HG03095 (cell line): Measurements from ENCODE around the gene PHACTR3.
A peak's percentile ranks its signal among the peaks of the same experiment; 100 is the strongest.

Experiments used
- ATAC-seq: cut with Tn5 transposase; IDR thresholded peaks from one replicate; pipeline ENCODE4 v1.9.1; 2021; ENCODE audit warnings: moderate library complexity; ENCODE audit not compliant: unreplicated experiment

Gene PHACTR3

DNA sequence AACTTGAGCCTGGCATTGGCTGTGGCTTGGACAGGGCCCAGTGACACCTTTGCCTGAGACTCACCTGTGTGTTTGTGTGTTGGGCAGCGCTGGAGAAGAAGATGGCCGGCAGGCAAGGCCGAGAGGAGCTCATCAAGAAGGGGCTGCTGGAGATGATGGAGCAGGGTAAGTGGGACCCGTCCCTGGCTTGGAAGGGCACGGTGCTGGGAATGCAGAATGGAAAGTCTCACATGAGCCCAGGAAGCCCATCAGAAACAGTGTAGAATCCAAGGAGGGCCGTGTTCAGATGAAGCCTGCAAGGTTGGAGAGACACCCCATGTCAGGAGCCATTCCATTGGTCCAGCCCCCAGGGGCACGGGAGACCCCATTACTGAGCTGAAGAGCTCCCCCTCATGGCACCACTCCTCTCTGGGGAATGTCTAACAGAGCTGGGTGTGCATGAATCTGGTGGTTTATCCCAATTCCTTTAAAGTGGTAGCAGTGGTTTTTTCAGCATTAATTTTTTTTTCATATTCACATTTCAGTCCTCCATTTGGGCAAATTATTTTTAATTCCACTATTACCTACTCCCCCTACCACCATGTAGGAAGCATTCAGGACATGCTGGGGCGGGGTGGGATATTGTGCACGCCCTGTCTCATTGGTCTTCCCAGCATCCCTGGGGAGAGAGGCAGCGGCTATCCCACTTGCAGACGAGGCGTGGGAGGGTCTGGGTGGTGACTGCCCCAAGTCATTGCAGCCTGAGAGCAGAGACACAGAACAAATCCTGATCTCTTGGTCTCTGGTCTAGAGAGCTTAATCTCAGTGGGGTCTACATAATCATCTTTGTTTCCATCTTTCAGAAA is 143.6 kb downstream of the PHACTR3 start:
- no peak for ATAC-seq

DNA sequence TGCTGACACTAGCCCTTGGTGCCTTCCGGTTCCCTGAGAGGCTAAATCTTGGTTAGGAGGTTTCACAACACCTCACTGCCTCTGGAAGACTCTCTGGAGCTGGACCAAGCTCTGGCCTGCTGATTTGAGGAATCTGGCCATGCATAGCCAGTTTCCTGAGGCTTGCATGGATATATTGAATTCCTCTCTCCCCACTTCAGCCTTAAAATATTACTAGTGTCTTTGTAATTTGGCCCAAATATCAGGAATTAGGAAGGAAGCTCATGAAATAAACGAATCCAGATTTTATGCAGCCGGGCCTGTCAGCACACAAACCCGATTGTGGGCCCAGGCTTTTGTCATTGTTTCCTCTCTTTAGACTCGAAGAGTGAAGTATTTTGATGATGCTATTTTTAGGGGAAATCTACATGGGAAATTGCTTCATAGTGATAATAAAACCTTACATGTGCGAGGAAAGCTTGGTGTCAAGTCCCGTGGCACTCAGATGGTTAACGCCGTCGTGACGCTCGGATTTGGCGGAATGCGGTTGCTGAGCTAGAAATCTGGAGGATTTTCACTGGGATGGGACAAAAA is 144.4 kb downstream of the PHACTR3 start:
- ATAC-seq = no peak

DNA sequence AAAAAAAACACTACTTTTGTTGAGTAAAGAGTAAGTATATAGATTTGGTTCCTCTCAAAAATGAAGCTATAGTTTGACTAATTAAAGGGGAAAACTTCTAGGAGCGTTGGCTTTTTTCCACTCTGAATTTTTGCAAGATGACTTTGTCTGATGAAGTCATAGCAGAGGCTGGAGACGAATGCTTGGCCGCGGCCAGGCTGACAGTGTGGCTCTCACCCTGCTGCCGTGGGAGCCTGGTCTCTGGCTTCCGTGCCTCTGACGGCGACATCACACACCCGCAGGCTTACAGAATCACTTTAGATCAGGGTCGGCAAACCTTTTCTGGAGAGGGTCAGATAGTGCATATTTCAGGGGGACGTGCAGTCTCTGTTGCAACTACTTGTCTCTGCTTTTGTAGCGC is 145.0 kb downstream of the PHACTR3 start:
- ATAC-seq = no peak

DNA sequence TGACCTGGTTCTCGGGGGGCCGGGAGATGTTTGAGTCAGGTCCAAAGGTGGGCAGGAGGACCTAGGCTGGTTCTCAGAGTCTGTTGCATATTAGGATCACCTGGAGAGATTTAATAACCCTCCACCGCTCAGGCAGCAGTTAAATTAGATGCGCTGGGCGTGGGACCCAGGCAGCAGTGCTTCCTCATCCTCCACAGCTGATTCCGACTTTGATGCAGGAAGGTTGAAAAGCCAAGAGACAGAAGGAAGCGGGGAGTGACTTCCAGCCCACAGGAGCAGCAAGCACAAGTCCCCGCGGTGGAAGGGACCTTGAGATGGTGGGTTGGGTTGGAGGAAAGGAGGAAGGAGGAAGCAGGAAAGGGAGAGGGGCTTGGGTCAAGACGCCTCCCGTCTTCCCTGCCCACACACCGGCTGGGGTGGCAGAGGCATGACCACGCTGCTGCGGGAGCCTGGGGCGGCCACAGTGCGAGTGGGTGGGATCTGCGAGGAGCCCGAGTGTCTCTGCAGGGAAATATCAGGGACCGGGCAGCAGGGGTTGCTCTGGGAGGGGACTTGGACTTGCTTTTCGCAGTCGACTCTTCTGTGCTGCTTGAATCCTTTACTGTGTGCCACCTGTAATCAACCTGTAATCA is 146.0 kb downstream of the PHACTR3 start:
- no peak for ATAC-seq

DNA sequence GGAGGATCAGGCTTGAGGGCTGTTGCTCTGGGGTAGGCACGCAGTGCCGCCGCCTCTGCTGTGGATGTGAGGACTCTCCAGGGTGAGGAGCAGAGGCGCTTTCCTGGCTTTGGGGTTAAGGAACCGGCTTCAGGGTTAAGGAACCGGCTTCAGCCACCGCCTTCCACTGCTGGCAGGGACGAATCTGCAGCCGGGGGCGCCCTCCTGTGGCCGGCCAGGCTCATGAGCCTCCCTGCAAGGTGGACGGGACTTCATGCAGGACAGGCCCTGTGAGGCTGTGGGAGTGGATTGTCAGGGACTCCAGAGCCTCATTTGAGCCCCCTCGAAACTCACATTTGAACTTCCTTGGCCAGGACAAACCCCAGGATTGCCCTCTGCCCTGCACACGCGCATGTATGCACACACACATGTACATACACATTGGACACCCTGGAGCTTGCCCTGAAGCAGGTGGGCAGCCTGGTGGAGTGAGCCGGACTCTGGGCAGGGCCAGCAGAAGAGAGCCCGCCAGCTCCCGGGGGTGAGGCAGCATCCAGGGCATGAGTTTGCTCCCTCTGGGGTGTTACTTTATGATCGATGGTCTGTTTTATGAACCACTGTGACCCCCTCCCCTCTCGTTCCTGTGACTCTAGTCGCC is 146.9 kb downstream of the PHACTR3 start:
- ATAC-seq = no peak

DNA sequence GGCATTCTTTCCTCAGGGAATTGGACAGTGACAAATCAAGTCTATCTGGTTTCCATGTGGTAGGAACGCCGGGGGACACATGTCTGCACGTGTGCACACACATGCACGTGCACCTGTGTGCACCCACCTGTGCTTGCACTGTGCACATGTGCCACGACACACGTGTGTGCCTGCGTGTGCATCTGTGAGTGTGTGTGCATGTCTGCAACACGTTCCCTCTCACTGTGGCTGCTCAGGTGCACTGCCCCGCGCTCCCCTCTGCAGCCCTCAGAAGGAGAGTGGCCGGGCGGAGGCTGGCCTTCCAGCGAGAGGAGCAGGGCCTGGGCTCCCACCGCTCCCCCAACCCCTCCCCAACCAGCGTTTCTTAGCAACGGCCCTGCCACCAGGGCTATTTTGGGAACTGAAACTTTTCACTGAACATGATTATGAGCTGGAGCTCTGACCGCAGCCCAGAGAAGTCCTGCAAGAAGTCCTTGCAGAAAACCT is 147.8 kb downstream of the PHACTR3 start:
- ATAC-seq = peak; percentile 77

DNA sequence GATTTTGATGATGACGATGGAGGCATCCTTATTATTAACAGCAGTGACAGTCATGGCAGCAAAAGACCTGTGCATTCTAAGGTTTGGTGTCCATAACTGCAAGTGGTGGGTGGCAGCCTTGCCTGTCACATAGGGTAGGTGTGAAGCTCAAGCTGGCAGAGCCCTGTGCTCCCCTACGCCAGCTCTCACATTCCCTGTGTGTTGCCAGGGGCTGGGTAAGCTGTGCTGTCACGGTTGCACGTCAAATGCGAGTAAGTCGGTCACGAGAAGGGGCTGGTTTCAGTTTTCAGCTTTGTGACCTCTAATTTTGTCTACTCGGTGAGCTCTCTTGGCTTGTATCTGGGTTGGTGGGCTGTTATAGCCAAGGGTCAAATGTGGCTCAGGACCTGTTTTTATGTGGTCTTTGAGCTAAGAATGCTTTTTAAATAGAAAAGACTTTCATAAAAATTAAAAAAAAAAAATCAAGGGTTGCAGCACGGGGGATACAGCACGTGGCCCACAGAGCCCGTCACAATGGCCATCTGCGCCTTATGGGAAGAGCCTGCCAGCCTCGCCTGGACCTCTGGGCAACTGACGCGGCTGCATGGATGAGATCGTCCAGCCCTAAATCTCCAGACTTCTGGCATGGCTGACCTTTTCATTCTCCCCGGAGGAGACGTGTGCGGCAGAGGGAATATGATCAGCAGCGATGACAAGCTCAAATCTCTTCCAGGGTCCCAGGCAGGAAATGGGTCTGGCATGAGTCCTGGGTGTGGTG is 148.5 kb downstream of the PHACTR3 start:
- peak; percentile 42 for ATAC-seq

DNA sequence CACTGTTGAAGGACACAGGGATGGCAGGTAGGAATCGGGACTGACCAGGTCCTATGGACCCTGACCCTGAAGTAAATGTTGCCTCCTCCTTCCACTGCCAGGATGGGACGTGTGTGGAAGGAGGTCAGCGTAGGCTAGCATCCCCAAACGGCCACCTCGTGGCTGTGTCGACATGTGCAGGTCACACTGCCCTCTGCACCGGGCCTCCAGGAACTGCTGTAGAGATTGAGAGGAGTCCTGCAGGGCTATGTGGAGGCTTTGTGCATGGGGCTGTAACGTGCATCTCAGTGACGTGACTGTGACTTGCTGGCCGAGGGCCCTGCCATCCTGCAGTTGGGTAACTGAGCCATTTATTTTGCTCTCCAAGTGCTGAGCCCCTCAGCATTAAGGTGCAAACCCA is 149.5 kb downstream of the PHACTR3 start:
- no peak for ATAC-seq

DNA sequence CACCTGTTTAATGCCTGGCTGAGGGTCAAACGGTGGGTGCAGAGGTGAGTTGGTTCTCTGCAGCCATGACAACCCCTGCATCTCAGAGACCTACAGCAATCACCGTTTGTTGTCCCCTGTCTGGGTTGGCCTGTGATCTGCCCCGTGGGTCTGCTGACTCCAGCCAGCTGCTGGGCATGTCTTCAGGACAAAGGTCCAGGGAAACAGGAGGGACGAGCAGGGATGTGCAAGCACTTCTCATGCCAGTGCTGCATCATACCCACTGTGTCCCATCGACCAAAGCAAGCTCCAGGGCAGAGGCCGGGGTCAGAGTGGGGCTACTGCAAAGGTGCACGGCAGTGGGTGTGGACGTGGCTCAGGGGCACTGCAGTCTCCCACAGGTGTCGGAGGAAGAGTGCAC is 150.2 kb downstream of the PHACTR3 start:
- no peak for ATAC-seq

DNA sequence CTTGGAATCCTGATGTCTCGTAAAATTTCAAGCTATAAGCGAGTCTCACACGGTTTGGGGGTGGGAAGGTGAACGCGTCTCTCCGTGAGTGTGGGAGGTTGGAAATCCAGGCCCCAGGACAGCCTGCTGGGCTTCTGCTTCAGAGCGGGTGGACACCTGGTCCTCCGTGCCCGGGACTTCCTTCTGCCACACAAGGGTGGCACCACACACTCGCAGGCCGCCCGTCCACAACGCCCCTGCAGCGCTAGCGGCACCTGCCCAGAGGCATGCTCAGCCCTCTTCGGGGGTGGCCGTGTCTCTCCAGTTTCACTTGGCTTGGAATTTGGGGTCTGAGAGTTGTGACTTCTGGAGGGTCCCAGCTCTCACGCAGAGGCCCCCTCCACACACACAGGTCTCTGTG is 151.9 kb downstream of the PHACTR3 start:
- ATAC-seq = no peak

DNA sequence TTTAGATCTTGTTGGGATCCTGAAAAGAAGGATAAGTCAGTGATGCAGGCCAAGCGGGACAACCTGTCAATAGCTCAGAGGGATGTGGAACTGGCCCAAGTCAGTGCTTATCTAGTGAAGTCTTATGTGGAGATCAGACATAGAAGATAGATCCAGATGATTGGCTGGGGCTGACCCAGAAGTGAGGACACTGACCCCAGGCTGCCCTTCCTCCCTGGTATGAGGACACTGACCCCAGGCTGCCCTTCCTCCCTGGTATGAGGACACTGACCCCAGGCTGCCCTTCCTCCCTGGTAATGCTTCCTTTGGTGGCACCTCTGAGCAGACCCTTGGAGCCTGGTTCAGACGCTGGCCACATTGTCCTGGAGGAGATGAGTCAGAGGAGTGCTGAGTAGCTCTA is 159.7 kb downstream of the PHACTR3 start:
- no peak for ATAC-seq

DNA sequence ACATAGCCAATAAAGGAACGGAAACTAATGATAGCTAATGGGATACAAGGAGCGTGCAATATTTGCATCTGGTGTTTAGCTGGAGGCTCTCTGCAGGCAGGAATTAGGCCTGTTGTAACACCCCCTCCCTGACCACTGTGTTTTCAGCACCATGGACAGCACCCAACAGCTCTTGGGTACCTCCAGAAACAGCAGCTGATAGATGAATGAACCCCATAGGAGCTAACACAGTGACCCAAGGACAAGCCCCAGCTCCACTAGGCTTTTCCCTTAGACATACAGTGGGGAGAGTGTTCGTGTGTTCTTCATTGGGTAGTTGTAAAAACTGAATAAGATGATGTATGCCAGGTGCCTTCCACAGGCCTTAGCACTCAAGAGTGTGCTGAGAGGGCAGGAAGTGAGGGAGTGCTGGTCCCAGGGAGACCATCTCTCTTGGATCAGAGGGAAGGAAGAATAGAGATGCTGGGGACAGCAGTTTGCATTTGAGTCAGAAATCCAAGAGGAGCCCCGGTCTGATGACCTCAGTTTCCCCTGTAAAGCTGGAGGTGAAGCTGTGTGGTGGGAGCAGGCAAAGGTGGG is 161.3 kb downstream of the PHACTR3 start:
- ATAC-seq = no peak

DNA sequence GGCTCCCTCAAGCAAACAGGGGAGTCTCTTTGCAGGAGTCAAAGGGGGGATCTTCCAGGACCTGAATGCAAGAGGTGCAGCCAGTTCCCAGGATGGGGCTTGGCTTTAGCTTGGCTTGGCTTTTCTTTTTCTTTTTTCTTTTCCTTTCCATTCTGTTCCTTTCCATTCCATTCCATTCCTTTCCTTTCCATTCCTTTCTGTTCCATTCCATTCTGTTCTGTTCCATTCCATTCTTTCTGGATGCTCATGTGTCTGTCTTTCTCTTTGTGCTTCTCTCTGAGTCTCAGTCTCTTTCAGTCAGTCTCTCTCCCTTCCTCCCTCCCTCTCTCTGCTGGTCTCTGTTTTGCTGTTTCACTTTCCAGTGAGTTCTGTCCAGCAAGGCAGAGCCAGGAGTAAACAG is 163.3 kb downstream of the PHACTR3 start:
- ATAC-seq = no peak

DNA sequence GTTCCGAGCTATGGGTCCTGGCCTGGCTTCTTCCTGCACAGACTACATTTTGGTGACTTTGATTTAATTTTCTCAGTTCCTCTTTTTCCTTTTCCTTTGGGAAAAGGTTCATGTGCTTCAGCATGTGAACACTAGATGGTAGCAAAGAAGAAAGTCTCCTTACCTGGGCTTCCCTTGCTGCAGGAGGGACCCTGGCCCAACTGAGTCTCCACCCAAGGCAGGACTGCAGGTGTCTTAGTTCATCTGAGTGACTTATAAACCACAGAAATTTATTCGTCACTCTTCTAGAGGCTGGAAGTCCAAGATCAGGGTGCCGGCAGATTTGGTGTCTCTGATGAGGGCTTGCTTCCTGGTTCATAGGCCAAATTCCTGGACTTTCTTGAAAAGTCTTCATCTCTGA is 165.9 kb downstream of the PHACTR3 start:
- no peak for ATAC-seq

DNA sequence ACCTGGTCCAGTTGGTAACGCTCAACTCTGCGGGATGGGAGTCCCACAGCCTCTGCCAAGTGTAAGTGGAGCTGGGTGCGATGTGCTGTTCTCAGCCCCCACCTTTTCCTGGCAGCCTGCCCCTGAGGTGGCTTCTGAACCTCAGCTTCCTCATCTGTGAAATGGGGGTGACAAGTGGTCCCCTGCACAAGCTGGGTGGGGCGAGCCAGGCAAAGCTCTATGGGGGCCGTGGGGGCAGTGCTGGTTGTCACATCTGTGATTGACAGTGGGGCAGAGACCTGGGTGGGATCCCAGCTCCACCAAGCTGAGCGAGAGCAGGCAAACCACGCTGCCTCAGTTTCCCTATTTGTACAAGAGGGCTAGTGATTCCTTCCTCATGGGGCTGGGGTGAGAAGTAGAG is 166.5 kb downstream of the PHACTR3 start:
- ATAC-seq = no peak

DNA sequence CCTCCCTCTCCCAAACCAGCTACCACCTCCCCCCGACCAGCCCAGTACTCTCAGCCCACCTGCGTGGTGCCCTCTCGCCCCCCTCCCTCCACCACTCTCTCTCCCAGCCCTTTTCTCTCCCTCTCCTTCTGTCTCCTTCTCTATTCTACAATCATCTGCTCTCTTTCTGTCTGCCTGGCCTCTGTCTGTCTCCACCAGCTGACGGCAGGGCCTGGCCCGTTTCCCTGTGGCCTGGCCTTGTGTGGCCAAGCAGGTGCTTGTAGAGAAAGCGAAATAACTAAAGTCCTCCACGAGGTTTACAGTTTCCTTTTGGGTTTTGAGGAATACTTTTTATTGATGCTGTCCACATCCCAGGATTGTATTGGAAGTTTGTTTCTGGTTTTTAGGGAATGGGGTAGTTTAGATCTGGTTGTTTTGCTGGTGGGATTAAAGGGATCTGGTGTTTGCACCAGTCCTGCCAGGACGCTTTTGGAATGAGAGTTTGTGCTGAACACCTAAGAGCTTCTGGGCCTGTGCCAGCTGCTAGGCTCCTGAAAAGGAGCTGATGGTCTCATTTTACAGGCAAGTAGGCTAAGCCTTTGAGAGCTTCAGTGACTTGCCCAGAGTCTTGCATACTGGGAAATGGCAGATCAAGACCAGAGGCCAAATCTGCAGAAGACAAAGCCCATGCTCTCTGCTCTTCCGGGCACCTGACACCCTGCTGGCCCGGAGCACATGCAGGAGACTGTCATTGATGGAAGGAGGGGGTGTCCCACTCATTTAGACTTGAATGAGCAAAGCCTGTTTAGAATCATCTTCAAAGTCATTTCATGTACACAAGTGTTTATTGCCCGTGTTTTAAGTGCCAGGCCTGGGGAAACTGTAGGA is 167.4 kb downstream of the PHACTR3 start:
- no peak for ATAC-seq

DNA sequence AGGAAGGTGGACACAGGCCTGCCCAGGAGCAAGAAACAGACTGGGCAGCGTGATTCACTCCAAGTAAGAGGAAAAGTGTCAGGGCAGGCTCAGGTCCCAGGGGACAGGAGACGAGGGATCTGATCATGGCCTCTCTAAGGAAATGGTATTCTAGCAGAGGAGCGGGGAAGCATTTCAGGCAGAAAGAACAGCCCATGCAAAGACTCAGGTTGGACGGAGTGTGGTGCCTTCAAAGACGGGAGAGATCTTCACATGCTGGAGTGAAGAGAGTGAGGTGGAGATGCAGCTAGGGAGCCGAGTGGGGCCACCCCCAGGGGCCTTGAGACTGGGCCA is 168.0 kb downstream of the PHACTR3 start:
- ATAC-seq = no peak

DNA sequence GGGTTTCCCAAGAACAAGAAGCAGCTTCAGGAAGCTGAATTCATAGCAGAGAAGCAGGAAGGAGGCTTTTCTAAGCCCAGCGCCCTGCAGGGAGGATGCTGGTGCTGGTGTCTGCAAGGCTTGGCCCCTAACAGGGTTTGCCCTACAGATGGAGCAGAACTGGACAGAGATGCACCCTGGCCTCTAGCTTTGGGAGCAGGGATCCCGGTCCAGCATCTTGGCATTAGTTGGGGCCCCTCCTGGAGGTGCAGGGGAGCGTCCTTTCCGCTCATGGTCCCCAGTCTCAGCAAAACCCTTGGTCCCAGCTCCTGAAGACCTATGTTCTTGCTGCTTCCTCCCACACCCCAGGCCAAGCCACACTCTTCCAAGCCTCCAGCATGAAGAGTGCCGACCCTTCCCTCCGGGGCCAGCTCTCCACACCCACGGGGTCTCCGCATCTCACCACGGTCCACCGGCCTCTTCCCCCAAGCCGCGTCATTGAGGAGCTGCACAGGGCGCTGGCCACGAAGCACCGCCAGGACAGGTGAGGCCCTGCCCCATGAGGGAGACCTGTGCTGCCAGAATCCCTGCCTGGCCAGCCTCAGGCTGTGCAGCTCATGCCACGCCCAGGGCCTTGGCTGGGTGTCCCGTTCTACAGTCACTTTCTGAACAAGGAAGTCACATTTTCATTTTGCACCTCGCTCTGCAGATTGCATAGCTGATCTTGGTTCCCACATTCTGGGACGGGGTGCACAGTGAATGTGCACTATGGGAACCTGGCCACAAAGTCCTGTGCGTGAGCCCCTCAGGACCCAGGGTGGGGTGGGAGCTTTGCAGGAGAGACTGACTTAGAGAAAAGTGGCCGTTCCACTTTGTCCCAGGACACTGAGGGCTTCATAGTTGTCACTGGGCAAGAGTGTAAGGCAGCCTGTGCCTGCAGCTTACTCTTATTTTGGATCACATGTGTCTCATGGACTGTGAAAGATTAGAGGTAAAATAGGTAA is 168.9 kb downstream of the PHACTR3 start:
- ATAC-seq = no peak
